GM19193 (cell line): ENCODE measurements around the gene GMDS.

Experiments
- POLR2A ChIP-seq: IDR thresholded peaks from 4 replicates; pipeline ENCODE4 v1.6.1; 2011; ENCODE audit not compliant: insufficient read depth, insufficient read length; ENCODE audit errors: extremely low read depth

Gene GMDS

GRCh38 chr6:1702580-1703051 lies 542.8 kb downstream of the GMDS start:
- no peak for TF ChIP-seq POLR2A

GRCh38 chr6:1701668-1702353 lies 543.6 kb downstream of the GMDS start:
- no peak for TF ChIP-seq POLR2A

DNA sequence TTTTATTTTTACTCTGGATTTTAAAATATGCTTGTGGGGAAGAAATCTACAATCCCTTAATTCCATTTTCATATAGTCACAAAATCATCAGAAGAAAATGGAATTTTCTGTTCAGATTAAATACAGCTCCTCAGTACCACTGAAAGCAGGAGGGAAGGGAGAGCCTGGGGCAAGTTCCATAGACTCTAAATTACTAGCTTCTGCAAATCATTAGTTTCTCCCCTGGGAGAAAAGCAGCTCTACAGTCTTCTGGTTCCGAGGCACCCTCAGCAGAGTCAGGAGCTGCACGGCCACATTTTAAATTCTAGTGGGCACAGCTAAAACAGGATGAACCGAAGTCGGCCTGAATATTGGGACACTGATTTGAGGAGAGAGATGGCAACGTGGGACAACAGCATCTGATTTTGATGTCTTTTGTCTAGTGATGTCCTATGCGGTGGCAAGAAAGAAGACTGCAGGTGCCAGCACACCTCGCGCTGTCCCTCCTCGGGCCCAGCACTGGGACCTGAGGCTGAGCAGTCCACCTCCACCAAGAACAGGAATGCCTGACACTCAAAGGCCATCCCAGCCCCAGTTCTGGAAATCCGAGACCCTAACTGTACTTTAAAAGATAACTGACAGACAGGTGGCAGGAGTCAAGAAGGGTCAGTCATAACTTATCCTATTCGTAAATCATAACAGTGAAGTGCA lies 545.0 kb downstream of the GMDS start:
- TF ChIP-seq POLR2A: no peak

DNA sequence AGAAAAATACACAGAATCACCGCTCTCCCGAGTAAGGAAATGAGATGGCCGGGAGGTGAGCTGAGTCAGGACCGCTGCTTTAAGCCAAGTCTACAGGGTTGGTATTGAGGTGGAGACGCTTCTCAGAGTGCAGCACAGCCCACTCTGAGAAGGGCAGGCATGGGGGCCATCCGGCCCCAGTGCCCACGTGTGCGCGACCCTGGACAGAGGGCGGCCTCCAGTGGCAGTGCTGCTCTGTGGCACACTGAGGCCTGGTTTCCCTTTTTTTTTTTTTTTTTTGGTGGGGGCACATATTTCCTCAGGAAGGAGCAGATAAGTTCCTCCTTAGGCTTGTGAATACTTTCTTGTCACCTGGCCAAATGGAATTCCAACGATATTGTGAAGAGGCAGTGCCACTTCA lies 546.9 kb downstream of the GMDS start:
- no peak for TF ChIP-seq POLR2A

- TF ChIP-seq POLR2A: no peak
Observed at GRCh38 chr6:1697688-1698351, 547.6 kb downstream of the GMDS start.

DNA sequence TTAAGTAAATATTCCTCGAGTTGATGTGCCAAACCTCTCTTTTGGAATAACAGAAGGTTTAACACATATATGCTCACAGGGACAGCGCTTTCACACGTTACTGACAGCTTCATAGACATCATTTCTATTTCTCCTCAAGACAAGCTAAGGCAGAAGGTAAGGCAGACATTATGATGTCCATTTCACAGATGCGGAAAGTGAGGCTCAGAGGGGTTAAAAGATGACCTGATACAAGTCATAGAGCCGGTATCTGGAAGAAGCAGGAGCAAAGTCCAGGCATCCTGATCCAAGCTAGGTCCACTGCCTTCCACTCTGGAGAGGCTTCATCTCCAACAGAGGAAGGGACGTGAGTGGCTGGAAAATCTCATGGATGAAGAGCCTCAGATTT lies 548.9 kb downstream of the GMDS start:
- no peak for TF ChIP-seq POLR2A

DNA sequence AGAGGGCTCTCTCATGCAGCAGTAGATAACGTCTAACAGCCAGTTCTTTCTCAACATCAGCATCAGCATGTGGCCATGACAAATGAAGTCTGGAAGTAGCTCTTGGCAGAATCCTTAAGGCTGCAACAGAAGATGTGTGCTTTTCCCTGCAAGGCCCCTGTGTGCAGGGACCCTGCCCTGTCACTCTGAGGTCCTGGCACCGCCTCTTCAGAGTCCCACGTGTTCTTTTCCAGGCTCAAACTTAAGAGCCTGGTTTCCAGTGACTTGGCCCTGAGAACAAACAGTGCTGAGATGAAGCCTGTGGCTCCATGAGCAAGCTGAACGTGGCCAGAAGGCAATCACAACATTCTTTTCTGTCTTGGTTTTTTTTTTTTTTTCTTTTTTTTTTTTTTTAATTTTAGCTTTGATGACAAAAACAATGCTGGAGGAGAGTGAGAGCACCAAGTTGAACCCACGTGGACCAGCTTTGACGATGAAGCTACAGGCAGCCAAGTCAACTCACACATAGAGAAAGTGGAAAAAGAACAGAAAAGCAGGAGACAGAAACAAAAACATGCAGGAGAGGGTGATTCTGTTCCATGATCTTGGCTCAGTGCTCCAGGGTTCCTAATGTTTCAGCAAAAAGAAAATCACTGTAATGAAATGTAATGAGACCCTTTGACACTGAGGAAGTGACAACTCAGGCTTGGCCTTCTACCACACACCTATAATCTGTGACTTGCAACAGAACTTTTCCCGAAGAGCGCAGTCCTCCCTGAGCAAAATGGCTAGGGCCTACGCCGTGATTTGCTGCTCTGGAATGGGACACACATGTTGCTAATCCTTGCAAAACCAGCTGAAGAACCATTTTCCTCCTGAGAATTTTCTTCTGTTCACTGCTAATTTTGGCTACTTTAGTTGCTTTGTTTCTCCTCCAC lies 549.6 kb downstream of the GMDS start:
- TF ChIP-seq POLR2A: no peak

DNA sequence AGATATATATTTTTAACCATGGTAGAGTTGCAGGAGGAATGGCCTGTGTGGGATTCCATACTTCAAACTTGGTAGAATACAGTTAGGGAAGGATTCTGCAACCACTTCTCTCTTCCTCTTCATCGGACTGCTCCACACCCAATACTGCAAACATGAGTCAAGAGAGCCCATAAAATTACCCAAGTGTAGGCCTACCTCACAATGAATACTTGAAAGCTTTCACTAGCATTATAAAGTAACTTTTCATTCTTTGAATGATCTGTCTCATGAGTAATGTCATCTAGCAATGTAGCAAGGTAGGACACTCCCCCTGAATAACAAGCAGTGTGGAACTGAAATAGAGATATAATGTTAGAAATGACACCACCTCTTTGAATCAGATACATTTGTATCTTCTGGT lies 556.3 kb downstream of the GMDS start:
- TF ChIP-seq POLR2A: no peak

DNA sequence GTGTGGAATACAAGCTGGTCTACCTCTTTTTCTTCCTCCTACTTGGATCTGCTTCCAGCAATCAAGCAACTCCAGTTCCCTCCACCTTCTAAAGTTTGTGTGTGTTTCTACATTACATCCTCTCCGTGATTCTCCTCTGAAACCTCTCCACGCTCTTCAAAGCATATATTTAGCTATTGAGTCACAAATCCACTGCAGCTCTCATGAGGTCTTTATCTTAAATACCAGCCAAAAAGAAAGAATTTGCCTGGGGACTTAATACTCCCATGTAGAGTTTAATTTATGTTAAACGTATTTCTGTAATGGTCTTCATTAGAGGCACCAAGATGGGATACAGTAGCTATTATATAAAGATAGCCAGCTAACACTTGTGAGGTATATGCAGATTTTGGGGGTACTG lies 557.0 kb downstream of the GMDS start:
- TF ChIP-seq POLR2A: no peak

- TF ChIP-seq POLR2A: no peak
Observed at GRCh38 chr6:1687402-1687801, 558.0 kb downstream of the GMDS start.

DNA sequence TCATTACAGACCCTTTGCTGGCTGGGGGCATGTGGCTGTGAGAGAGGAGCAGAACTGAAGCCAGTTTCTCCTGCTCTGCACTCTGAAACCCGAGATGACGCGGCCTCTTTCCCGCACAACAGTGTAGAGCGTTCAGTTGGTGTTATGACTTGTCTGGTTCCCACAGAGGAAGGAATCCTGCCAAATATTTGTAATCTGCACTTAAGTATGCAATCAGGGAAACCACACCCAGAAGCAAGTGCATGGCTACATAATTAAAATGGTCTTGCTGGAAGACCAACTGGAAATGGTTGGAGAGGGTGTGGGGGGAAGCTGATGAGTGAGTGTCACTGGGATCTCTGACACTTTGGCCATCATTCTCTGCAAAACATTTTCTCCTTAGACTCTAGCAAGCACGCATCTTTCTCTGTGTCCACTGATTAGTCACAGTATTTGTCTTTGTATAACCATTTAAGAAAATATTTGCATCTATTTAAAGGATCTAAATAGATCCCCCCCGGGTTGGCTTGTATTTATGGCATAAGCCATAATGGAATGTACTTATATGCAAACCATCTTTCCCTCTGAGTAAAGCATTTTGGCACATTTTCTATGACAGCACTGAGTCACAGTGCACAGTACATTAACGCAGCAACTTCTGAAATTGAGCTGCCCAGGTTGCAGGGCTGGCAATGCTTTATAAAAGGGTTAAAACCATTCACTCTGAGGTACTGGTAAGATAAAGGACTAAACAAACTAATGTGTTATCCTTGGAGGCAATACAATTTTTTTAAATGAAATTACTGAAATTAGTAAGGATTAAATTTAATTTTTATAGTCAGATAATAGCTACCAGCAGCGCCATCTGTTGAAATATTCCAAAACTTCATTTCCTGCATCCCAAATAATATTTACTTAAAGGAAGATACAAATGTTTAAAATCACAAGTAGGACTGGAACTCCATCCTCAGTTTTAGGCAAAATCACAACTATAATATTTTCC lies 559.0 kb downstream of the GMDS start:
- TF ChIP-seq POLR2A: no peak

DNA sequence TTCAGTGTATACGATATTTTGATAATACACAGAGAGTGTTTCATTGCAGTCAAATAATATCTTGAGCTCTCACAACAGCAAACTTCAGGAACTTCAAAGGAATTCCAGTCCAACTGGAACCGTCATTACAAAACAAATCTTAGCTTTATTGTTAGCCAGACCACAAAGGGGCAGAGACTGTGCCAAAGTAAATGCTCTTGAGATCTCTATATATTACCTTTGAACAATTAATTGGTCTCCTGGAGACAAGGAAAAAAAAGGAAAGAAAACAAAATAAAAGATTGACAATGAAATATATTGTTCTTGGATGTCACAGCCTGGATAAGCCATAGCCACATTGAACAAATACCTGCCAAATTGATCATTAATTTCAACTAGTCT lies 565.7 kb downstream of the GMDS start:
- TF ChIP-seq POLR2A: no peak

DNA sequence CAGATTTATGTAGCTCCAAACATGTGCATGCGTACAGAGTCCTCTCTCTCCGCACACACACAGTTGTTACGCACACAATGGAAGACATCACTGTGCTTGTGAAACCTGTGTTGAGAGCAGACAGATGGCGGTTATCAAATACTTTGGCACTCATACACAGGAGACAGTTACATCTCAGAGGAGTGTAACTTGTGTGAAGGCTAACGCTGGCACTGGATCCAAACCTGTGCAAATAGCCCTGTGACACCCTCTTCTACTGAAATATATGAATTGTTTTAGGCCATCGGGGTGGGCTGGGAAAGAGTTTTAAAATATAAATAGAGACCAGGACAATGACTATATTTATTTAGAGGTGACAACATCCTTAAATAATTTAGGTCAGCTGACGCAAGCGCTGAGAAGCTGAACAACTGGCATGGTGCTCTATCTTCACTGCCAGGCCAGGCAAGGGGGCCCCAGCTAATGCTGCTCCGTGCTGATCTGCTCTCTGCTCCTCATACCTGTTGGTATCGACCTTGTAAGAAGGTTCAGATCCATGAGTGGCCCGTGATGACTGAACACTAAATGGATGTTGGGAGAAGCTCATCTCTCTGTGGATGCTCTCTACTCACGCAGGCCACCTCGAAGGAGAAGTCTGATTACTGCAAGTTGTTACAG lies 566.2 kb downstream of the GMDS start:
- TF ChIP-seq POLR2A: no peak
